ENCODE measurements around the gene SH2D4B.

The SH2D4B gene

DNA sequence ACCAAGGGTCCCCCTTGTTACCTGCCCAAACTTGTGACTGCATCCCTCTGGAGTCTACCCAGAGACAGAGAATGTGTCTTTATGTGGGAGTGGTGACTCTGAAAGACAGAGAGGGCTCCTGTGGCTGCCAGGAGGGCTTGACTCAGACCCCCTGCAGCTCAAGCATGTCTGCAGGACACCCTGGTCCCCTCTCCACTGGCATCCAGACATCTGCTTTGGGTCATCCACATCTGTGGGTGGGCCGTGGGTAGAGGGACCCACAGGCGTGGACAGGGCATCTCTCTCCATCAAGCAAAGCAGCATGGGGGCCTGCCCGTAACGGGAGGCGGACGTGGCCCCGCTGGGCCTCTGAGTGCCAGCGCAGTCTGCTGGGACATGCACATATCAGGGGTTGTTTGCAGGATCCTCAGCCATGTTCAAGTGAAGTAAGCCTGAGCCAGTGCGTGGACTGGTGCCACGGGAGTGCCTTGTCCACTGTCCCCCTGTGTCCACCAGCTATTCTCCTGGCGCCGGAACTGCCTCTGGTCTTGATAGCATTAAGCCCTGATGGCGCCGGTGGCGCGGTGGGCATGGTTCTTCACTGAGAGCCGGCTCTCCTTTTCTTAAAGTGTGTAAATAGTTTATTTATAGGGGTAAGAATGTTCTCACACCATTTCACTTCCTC, 19.4 kb upstream of the SH2D4B start:
- ChIA-PET POLR2A (no interaction called here), CTCF (interaction anchor here (1.0 to 27.0 kb wide), 3 partner anchors 13 to 110 kb away, joined by 3 to 1060 read pairs (median 5); partner anchors contain the start of genes PRXL2A and TSPAN14)
- DNase-seq (ENCODE audit: extremely low spot score), result peak; percentile 56
- no peak for TF ChIP-seq CTCF (IDR thresholded peaks at IDR 0.05; ENCODE audit: control extremely low read depth, extremely low read depth, low read depth, missing control alignments)

GRCh38 chr10:80518807-80519360, 18.8 kb upstream of the SH2D4B start:
- CTCF ChIA-PET, result interaction anchor here (1.0 to 27.0 kb wide), 4 partner anchors 13 to 111 kb away, joined by 3 to 1060 read pairs (median 10); partner anchors contain the start of genes PRXL2A and TSPAN14

GRCh38 chr10:80519936-80520650, 17.6 kb upstream of the SH2D4B start:
- ChIA-PET POLR2A (no interaction called here), CTCF (interaction anchor here (1.1 to 27.0 kb wide), 3 partner anchors 14 to 67 kb away, joined by 3 to 1060 read pairs (median 15); partner anchors contain the start of gene TSPAN14)
- no peak for DNase-seq (ENCODE audit: extremely low spot score)
- TF ChIP-seq CTCF (IDR thresholded peaks at IDR 0.05; ENCODE audit: control extremely low read depth, extremely low read depth, low read depth, missing control alignments), result no peak

More at GRCh38 chr10:80518807-80519360, 18.8 kb upstream of the SH2D4B start:
- TF ChIP-seq CTCF (IDR thresholded peaks at IDR 0.05; ENCODE audit: control extremely low read depth, extremely low read depth, low read depth, missing control alignments), result no peak
- DNase-seq (ENCODE audit: extremely low spot score), result no peak
- POLR2A ChIA-PET, result no interaction called here

DNA sequence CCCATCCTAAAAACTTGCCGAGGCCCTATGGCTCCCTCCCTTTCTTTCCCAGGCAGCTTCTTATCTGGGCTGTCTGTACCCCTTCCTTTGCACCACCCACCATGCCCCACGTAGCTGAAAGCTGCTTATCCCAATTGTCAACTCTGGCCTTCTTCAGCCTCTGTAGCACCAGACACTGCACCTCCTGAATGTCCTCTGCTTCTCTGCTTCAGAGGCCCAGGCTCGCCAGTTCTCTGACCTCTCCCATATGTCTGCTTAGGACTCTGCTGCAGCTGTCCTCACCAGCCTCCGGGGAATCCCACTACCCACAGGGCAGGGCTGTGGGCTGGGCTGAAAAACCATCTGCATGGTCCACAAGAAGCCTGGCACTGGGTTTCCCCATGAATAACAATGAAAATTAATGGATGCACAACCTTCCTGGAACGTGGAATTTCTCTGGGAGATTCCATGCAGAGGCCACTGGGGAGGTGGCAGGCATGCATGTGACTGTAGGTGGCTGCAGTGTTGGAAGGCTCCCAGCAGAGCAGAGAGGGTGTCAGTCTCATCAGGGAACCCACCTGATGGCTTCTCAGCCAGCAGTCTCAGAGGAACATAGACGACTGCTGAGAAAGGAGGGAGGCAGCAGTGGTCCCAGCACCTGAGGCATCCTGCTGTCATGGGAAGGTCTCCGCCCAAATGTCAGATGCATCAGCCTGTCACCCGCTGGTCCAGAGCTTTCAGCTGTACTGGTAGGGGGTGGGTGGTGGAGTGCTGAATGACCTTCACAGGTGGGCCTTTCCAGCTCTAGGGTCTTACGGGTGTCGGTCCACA, 16.8 kb upstream of the SH2D4B start:
- CTCF ChIA-PET, result interaction anchor here (1.1 to 27.0 kb wide), 3 partner anchors 15 to 67 kb away, joined by 3 to 1060 read pairs (median 15); partner anchors contain the start of gene TSPAN14
- POLR2A ChIA-PET, result no interaction called here

DNA sequence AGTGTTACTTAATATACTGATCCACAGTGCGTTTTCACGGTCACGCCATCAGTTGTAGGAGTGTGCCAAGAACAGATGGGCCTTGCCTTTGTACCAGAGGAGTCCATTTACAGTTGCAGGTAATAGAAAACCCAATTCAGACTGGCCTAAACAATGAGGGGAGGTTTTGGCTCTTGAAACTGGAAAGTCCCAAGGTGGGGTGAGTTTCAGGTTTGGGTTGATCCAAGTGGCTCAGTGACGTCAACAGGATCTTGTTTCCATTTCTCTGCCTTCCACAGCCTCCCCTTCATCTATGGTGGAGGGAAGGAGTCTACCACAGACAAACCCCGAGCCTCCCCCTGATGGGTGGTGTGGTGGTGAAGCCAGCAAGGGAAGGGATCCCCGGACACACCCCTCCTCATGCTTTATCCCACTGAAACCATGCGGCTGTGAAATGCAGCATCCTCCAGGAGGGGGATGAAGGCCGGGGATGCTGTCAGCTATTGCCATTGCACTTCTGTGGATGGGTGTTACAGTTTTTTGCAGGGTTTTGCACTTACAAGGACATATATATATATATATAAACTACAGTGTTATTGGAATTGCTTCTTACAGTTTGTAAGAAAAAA, 14.8 kb upstream of the SH2D4B start:
- ChIA-PET POLR2A (no interaction called here), CTCF (no interaction called here)
- DNase-seq (ENCODE audit: extremely low spot score), result no peak
- no peak for TF ChIP-seq CTCF (IDR thresholded peaks at IDR 0.05; ENCODE audit: control extremely low read depth, extremely low read depth, low read depth, missing control alignments)

More for the DNA sequence above, 16.8 kb upstream of the SH2D4B start:
- TF ChIP-seq CTCF (IDR thresholded peaks at IDR 0.05; ENCODE audit: control extremely low read depth, extremely low read depth, low read depth, missing control alignments), result no peak
- DNase-seq (ENCODE audit: extremely low spot score), result no peak

Measured in GM10248 (cell line).